ENCODE results near the gene NCAM1. TPM values are rescaled to one million over a fixed set of nuclear protein-coding genes. Genes with fewer than 3 reads are reported as not detected.

Gene NCAM1
- total RNA-seq, 1 experiment from 2014 or later = 0.22 TPM

- POLR2A ChIA-PET = no interaction called here
- no peaks in the 10 kb centered on the region for H3K4me1 ChIP-seq (ENCODE audit: control insufficient read depth in 1 of 2, insufficient read depth in 2 of 2, low read length in 2 of 2)
These were observed 5.9 kb downstream of the NCAM1 start for GRCh38 chr11:112967082-112967481.

GRCh38 chr11:112968941-112969713 lies 7.9 kb downstream of the NCAM1 start:
- no peak overlapping the region for H3K9ac ChIP-seq (ENCODE audit: low read length)
- H3K79me2 ChIP-seq (ENCODE audit: insufficient read depth, low read length) = no peaks in the 10 kb centered on the region
- H3K9me2 ChIP-seq (ENCODE audit: insufficient read depth) = no peaks in the 10 kb centered on the region
- POLR2A ChIA-PET = no interaction called here
- no peaks in the 10 kb centered on the region for H3K9me3 ChIP-seq (ENCODE audit: control insufficient read depth in 1 of 2, insufficient read depth in 1 of 2, low read depth in 1 of 2, low read length in 2 of 2)
- BruUV-seq (replicated peaks) = no TSS peak
- intact Hi-C loops (cut with micrococcal nuclease) = no loop called here
- H2AFZ ChIP-seq (ENCODE audit: low read depth, low read length, poor library complexity, severe bottlenecking) = no peak overlapping the region
- H3K27me3 ChIP-seq (ENCODE audit: insufficient read depth, low read length) = peaks cover 67% of the 10 kb centered on the region
- ATAC-seq (no peak), DNase-seq (ENCODE audit: low read depth, low spot score) (no peak)
- H3K27ac ChIP-seq (ENCODE audit: low read depth, low read length) = no peak overlapping the region
- RAD21 ChIA-PET (ENCODE audit: low non-redundant PET in 1 of 2, low total read pairs in 2 of 2, uncharacterized antibody in 2 of 2, unreplicated experiment in 2 of 2) = no interaction called here
- no peaks in the 10 kb centered on the region for H3K36me3 ChIP-seq (ENCODE audit: control insufficient read depth in 1 of 2, insufficient read depth in 2 of 2, low read length in 2 of 2)
- H3K4me1 ChIP-seq (ENCODE audit: control insufficient read depth in 1 of 2, insufficient read depth in 2 of 2, low read length in 2 of 2) = no peaks in the 10 kb centered on the region
- TF ChIP-seq SP1 (IDR thresholded peaks at IDR 0.05; ENCODE audit: low read depth) (no peak), POLR2A (IDR thresholded peaks at IDR 0.05; ENCODE audit: borderline replicate concordance, extremely low read depth, insufficient read depth, insufficient read length) (no peak)
- no peak overlapping the region for H3K4me2 ChIP-seq (ENCODE audit: low read length)
- no peak overlapping the region for H3K4me3 ChIP-seq (replicated peaks in 1 of 2; ENCODE audit: low read depth in 1 of 2, low read length in 2 of 2)
- H4K20me1 ChIP-seq (ENCODE audit: insufficient read depth) = no peaks in the 10 kb centered on the region
- CTCF ChIA-PET = no interaction called here

More at GRCh38 chr11:112967082-112967481, 5.9 kb downstream of the NCAM1 start:
- intact Hi-C loops (cut with micrococcal nuclease) = no loop called here
- RAD21 ChIA-PET (ENCODE audit: low non-redundant PET in 1 of 2, low total read pairs in 2 of 2, uncharacterized antibody in 2 of 2, unreplicated experiment in 2 of 2) = no interaction called here
- no TSS peak for BruUV-seq (replicated peaks)
- Histone ChIP-seq H3K36me3 (ENCODE audit: control insufficient read depth in 1 of 2, insufficient read depth in 2 of 2, low read length in 2 of 2) (no peaks in the 10 kb centered on the region), H3K4me3 (replicated peaks in 1 of 2; ENCODE audit: low read depth in 1 of 2, low read length in 2 of 2) (no peak overlapping the region), H3K9ac (ENCODE audit: low read length) (no peak overlapping the region), H3K27me3 (ENCODE audit: insufficient read depth, low read length) (peaks cover 51% of the 10 kb centered on the region), H4K20me1 (ENCODE audit: insufficient read depth) (no peaks in the 10 kb centered on the region), H3K9me3 (ENCODE audit: control insufficient read depth in 1 of 2, insufficient read depth in 1 of 2, low read depth in 1 of 2, low read length in 2 of 2) (no peaks in the 10 kb centered on the region), H3K27ac (ENCODE audit: low read depth, low read length) (no peak overlapping the region), H3K79me2 (ENCODE audit: insufficient read depth, low read length) (no peaks in the 10 kb centered on the region), H2AFZ (ENCODE audit: low read depth, low read length, poor library complexity, severe bottlenecking) (no peak overlapping the region), H3K4me2 (ENCODE audit: low read length) (no peak overlapping the region), H3K9me2 (ENCODE audit: insufficient read depth) (no peaks in the 10 kb centered on the region)
- TF ChIP-seq FOSL1 (IDR thresholded peaks at IDR 0.05; ENCODE audit: low read depth) = no peak
- no peak for TF ChIP-seq TCF7L2 (IDR thresholded peaks at IDR 0.05; ENCODE audit: borderline replicate concordance, extremely low read depth, insufficient read depth, insufficient read length)
- no peak for TF ChIP-seq ELF1 (IDR thresholded peaks at IDR 0.05; ENCODE audit: borderline replicate concordance, low read depth)
- TF ChIP-seq EGR1 (IDR thresholded peaks at IDR 0.05; ENCODE audit: low read depth) = no peak
- TF ChIP-seq, protein P1, sequence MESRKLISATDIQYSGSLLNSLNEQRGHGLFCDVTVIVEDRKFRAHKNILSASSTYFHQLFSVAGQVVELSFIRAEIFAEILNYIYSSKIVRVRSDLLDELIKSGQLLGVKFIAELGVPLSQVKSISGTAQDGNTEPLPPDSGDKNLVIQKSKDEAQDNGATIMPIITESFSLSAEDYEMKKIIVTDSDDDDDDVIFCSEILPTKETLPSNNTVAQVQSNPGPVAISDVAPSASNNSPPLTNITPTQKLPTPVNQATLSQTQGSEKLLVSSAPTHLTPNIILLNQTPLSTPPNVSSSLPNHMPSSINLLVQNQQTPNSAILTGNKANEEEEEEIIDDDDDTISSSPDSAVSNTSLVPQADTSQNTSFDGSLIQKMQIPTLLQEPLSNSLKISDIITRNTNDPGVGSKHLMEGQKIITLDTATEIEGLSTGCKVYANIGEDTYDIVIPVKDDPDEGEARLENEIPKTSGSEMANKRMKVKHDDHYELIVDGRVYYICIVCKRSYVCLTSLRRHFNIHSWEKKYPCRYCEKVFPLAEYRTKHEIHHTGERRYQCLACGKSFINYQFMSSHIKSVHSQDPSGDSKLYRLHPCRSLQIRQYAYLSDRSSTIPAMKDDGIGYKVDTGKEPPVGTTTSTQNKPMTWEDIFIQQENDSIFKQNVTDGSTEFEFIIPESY (IDR thresholded peaks at IDR 0.05; ENCODE audit: extremely low read depth, insufficient replicate concordance, low read length) = no peak
- TF ChIP-seq POLR2AphosphoS5 (IDR thresholded peaks at IDR 0.05; ENCODE audit: low read depth, low read length) = no peak
- ATAC-seq (no peak), DNase-seq (ENCODE audit: low read depth, low spot score) (no peak)
- CTCF ChIA-PET = no interaction called here
